Gastrocnemius medialis (tissue), 4 donors: ENCODE measurements around the gene NSF. TPM values are rescaled to one million over a fixed set of nuclear protein-coding genes. Genes with fewer than 3 reads are reported as not detected.
A peak's percentile ranks its signal among the peaks of the same experiment; 100 is the strongest.
"Not testable (repeated sequence)": the region's sequence is repeated elsewhere in the genome, so short reads cannot be mapped to it uniquely, and the experiment has no call there.

Experiments used
- ATAC-seq, 2 donors: fragments of 150-250 bp; one replicate each; pipeline ENCODE4 v1.9.1; 2016
- DNase-seq, 2 donors: peaks; one replicate each; pipeline ENCODE4 v3.0.0-alpha.2; 2019
- H3K27ac ChIP-seq, 4 donors: fragments of 200-600 bp; sonication (generic); 1 replicate in 1 of 4; 2 replicates in 3 of 4; pipeline ENCODE4 v1.5.1; 2016 to 2018; ENCODE audit warnings: mild to moderate bottlenecking in 2 of 4, moderate library complexity in 1 of 4
- H3K27me3 ChIP-seq, 3 donors: fragments of 200-600 bp; sonication (generic) in 2 of 3; 1 replicate in 1 of 3; 2 replicates in 2 of 3; pipeline versions ENCODE4 v1.5.1 to v1.6.0; 2016 to 2019; ENCODE audit warnings: mild to moderate bottlenecking in 1 of 3, moderate library complexity in 1 of 3
- H3K36me3 ChIP-seq, 2 donors: fragments of 200-600 bp; sonication (generic) in 1 of 2; one replicate each; pipeline ENCODE4 v1.5.1; 2017 to 2018
- H3K4me1 ChIP-seq, 2 donors: fragments of 200-600 bp; sonication (generic) in 1 of 2; one replicate each; pipeline ENCODE4 v1.5.1; 2016 to 2017; ENCODE audit warnings: mild to moderate bottlenecking in 2 of 2
- H3K4me3 ChIP-seq, 4 donors: fragments of 200-600 bp; sonication (generic) in 3 of 4; 1 replicate in 1 of 4; 2 replicates in 3 of 4; pipeline ENCODE4 v1.5.1; 2016 to 2019; ENCODE audit warnings: mild to moderate bottlenecking in 2 of 4
- H3K9me3 ChIP-seq, 3 donors: fragments of 200-600 bp; sonication (generic) in 2 of 3; 1 replicate in 1 of 3; 2 replicates in 2 of 3; pipeline ENCODE4 v1.5.1; 2016 to 2019
- in situ Hi-C, 4 donors: fragments of 200-750 bp; cut with MboI; loops; one replicate each; pipeline versions ENCODE4 v1.15.0 to v1.8.0; 2017; ENCODE audit warnings: low sequenced_read_pairs in 4 of 4
- intact Hi-C: fragments of 100-400 bp; cut with DNase I; formaldehyde crosslinking; loops from one replicate; pipeline ENCODE4 v1.15.1; 2023; ENCODE audit warnings: low total_unique reads
- total RNA-seq, 4 donors: library from RNA; depleted of rRNA; stranded (reverse); fragments of >200 nt; gene quantifications; one replicate each; pipeline versions ENCODE4 v1.1.0 to v1.2.3, GENCODE V29; 2016

The NSF gene
- total RNA-seq, 4 donors from 2014 or later: 24.5 to 67.0 (median 42.5) TPM

GRCh38 chr17:46670789-46671188, 80.3 kb downstream of the NSF start:
- in situ Hi-C loops, H3K4me1 ChIP-seq, H3K27ac ChIP-seq, intact Hi-C loops, DNase-seq, H3K4me3 ChIP-seq, H3K27me3 ChIP-seq, H3K36me3 ChIP-seq, H3K9me3 ChIP-seq, ATAC-seq: not testable (repeated sequence)

- ATAC-seq, H3K27ac ChIP-seq, in situ Hi-C loops, H3K4me1 ChIP-seq, H3K27me3 ChIP-seq, H3K9me3 ChIP-seq, DNase-seq, intact Hi-C loops, H3K36me3 ChIP-seq, H3K4me3 ChIP-seq: not testable (repeated sequence)
Measured at GRCh38 chr17:46672777-46673176, 82.3 kb downstream of the NSF start.

GRCh38 chr17:46677819-46678218, 87.3 kb downstream of the NSF start:
- intact Hi-C loops, H3K27me3 ChIP-seq, H3K4me3 ChIP-seq, H3K36me3 ChIP-seq, ATAC-seq, H3K27ac ChIP-seq, in situ Hi-C loops, H3K4me1 ChIP-seq, DNase-seq, H3K9me3 ChIP-seq: not testable (repeated sequence)

GRCh38 chr17:46683653-46684052, 93.2 kb downstream of the NSF start:
- H3K27me3 ChIP-seq, intact Hi-C loops, in situ Hi-C loops, H3K4me1 ChIP-seq, H3K36me3 ChIP-seq, H3K4me3 ChIP-seq, ATAC-seq, H3K27ac ChIP-seq, DNase-seq, H3K9me3 ChIP-seq: not testable (repeated sequence)

- ATAC-seq, H3K36me3 ChIP-seq, in situ Hi-C loops, intact Hi-C loops, DNase-seq, H3K4me1 ChIP-seq, H3K27me3 ChIP-seq, H3K4me3 ChIP-seq, H3K9me3 ChIP-seq, H3K27ac ChIP-seq: not testable (repeated sequence)
Measured at GRCh38 chr17:46685284-46685683, 94.8 kb downstream of the NSF start.

GRCh38 chr17:46692196-46692595, 101.7 kb downstream of the NSF start:
- intact Hi-C loops, H3K27me3 ChIP-seq, in situ Hi-C loops, H3K36me3 ChIP-seq, H3K27ac ChIP-seq, H3K9me3 ChIP-seq, H3K4me1 ChIP-seq, DNase-seq, H3K4me3 ChIP-seq: not testable (repeated sequence)
- peak; percentile 65 to 74 for ATAC-seq

GRCh38 chr17:46693283-46693682, 102.8 kb downstream of the NSF start:
- H3K9me3 ChIP-seq, H3K4me3 ChIP-seq, H3K27ac ChIP-seq, H3K27me3 ChIP-seq, ATAC-seq, in situ Hi-C loops, H3K4me1 ChIP-seq, DNase-seq, H3K36me3 ChIP-seq, intact Hi-C loops: not testable (repeated sequence)

GRCh38 chr17:46696522-46696921, 106.1 kb downstream of the NSF start:
- ATAC-seq, H3K4me3 ChIP-seq, H3K27ac ChIP-seq, intact Hi-C loops, DNase-seq, H3K9me3 ChIP-seq, H3K36me3 ChIP-seq, H3K4me1 ChIP-seq, H3K27me3 ChIP-seq, in situ Hi-C loops: not testable (repeated sequence)

GRCh38 chr17:46699014-46699413, 108.5 kb downstream of the NSF start:
- H3K4me3 ChIP-seq, H3K4me1 ChIP-seq, in situ Hi-C loops, H3K36me3 ChIP-seq, H3K27ac ChIP-seq, DNase-seq, intact Hi-C loops, ATAC-seq, H3K9me3 ChIP-seq, H3K27me3 ChIP-seq: not testable (repeated sequence)
